Esophagus squamous epithelium (tissue), 4 donors: ENCODE data around the gene PIPOX.

Experiments used
- POLR2A ChIP-seq, 4 donors: fragments of 450-650 bp; IDR thresholded peaks; one replicate each; pipeline ENCODE4 v1.6.1; 2017; ENCODE audit warnings: antibody characterized with exemption in 4 of 4, mild to moderate bottlenecking in 4 of 4, moderate library complexity in 3 of 4
- TF ChIP-seq, protein P1 (sequence below), 6 experiments: fragments of 450-650 bp in 4 of 6; fragments of 200-600 bp in 2 of 6; sonication (generic) in 2 of 6; IDR thresholded peaks; one replicate each; pipeline ENCODE4 v1.5.1; 2016 to 2019; ENCODE audit warnings: antibody characterized with exemption in 6 of 6, mild to moderate bottlenecking in 4 of 6, moderate library complexity in 4 of 6

DNA sequence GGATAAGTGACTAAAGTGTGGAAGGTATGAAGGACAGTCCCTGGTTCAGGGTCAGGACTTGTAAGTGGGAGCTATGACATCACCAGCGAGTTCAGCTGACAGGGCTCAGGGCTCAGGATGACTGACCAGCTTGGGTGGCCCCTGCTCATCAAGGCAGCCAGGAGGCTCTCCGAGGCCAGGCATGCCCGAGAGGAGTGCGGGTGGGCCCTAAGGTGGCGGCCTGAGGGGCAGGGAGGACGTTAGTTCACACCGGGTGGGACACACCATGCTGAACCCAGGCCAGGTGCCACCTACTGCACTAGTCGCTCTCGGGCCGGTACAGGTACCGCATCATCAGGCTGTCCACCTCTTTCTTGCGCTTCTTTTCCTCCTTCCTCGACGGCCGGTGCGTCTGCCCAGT, 36.5 kb downstream of the PIPOX start:
- TF ChIP-seq, protein P1, sequence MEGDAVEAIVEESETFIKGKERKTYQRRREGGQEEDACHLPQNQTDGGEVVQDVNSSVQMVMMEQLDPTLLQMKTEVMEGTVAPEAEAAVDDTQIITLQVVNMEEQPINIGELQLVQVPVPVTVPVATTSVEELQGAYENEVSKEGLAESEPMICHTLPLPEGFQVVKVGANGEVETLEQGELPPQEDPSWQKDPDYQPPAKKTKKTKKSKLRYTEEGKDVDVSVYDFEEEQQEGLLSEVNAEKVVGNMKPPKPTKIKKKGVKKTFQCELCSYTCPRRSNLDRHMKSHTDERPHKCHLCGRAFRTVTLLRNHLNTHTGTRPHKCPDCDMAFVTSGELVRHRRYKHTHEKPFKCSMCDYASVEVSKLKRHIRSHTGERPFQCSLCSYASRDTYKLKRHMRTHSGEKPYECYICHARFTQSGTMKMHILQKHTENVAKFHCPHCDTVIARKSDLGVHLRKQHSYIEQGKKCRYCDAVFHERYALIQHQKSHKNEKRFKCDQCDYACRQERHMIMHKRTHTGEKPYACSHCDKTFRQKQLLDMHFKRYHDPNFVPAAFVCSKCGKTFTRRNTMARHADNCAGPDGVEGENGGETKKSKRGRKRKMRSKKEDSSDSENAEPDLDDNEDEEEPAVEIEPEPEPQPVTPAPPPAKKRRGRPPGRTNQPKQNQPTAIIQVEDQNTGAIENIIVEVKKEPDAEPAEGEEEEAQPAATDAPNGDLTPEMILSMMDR (IDR thresholded peaks at IDR 0.05) = no peak
- no peak for TF ChIP-seq POLR2A (IDR thresholded peaks at IDR 0.05)
